Thyroid gland (tissue), 4 donors: ENCODE data around the gene VTA1. TPM values are rescaled to one million over a fixed set of nuclear protein-coding genes. Genes with fewer than 3 reads are reported as not detected.

Source experiments
- DNase-seq, 2 donors: peaks; one replicate each; pipeline ENCODE4 v3.0.0-alpha.2; 2019
- H3K27ac ChIP-seq, 3 donors: fragments of 200-600 bp; sonication (generic); 1 replicate in 2 of 3; 2 replicates in 1 of 3; pipeline ENCODE4 v1.5.1; 2016 to 2019; ENCODE audit warnings: mild to moderate bottlenecking in 1 of 3, moderate library complexity in 1 of 3
- H3K27me3 ChIP-seq: fragments of 200-600 bp; sonication (generic); one replicate; pipeline ENCODE4 v1.5.1; 2019
- H3K36me3 ChIP-seq, 2 donors: fragments of 200-600 bp; sonication (generic); one replicate each; pipeline ENCODE4 v1.5.1; 2016 to 2019
- H3K4me1 ChIP-seq, 2 donors: fragments of 200-600 bp; sonication (generic); one replicate each; pipeline ENCODE4 v1.5.1; 2017 to 2019
- H3K4me3 ChIP-seq, 3 donors: fragments of 200-600 bp; sonication (generic); replicated peaks in 1 of 3; 1 replicate in 2 of 3; 2 replicates in 1 of 3; pipeline ENCODE4 v1.5.1; 2016; ENCODE audit warnings: mild to moderate bottlenecking in 1 of 3
- H3K9me3 ChIP-seq: fragments of 200-600 bp; sonication (generic); one replicate; pipeline ENCODE4 v1.5.1; 2017
- CTCF ChIP-seq, 6 experiments: fragments of 200-600 bp in 3 of 6; fragments of 450-650 bp in 3 of 6; sonication (generic) in 3 of 6; IDR thresholded peaks; one replicate each; pipeline ENCODE4 v1.5.1; 2016 to 2019; ENCODE audit warnings: antibody characterized with exemption in 6 of 6, mild to moderate bottlenecking in 2 of 6, inconsistent platforms in 1 of 6, moderate library complexity in 1 of 6
- POLR2A ChIP-seq, 2 donors: fragments of 450-650 bp; IDR thresholded peaks; one replicate each; pipeline ENCODE4 v1.6.1; 2017; ENCODE audit warnings: antibody characterized with exemption in 2 of 2, mild to moderate bottlenecking in 2 of 2, moderate library complexity in 1 of 2
- WGBS, 2 donors: methylation state at CpG; one replicate each; pipeline ENCODE4 v1.1.5; 2017; 5-methylcytosine and 5-hydroxymethylcytosine counted together
- intact Hi-C: fragments of 100-400 bp; cut with DNase I; formaldehyde crosslinking; loops from one replicate; pipeline ENCODE4 v1.15.1; 2023
- total RNA-seq, 4 donors: library from RNA; depleted of rRNA; stranded (reverse); fragments of >200 nt; gene quantifications; one replicate each; pipeline ENCODE4 v1.2.3, GENCODE V29; 2016

VTA1 gene
- total RNA-seq, 4 donors from 2014 or later, result 33.6 to 54.5 (median 47.0) TPM

- Histone ChIP-seq H3K4me1 (no peaks in the 10 kb centered on the region), H3K27ac (no peak overlapping the region), H3K4me3 (no peak overlapping the region), H3K9me3 (no peaks in the 10 kb centered on the region), H3K27me3 (no peaks in the 10 kb centered on the region), H3K36me3 (peaks cover 11 to 18% of the 10 kb centered on the region in 2 donors)
- no peak for DNase-seq
- WGBS, 2 donors, result 93 to 100% methylated on average over 1 of the region's 1 CpG
- TF ChIP-seq POLR2A (IDR thresholded peaks at IDR 0.05), result no peak
- TF ChIP-seq CTCF (IDR thresholded peaks at IDR 0.05), result no peak
- intact Hi-C loops, result no loop called here
Observed at GRCh38 chr6:142213402-142213801, 66.3 kb downstream of the VTA1 start.

DNA sequence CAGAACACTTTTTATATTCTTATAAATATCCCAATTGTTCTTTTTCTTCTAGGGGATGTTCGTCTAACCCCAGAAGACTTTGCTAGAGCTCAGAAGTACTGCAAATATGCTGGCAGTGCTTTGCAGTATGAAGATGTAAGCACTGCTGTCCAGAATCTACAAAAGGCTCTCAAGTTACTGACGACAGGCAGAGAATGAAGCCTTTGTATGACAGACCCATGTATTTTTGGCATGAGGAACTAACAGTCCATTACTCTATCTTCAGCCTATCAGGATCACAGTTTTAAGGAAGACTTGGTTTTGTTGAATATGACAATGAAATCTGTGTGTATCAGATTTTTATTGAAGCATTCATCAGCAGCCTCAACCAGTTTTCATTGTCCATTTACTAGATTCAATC is 71.4 kb downstream of the VTA1 start:
- Histone ChIP-seq H3K4me3 (no peak overlapping the region), H3K4me1 (no peaks in the 10 kb centered on the region), H3K27ac (no peak overlapping the region), H3K27me3 (no peaks in the 10 kb centered on the region), H3K9me3 (no peaks in the 10 kb centered on the region), H3K36me3 (peaks cover 3 to 15% of the 10 kb centered on the region in 2 donors)
- no peak for TF ChIP-seq POLR2A (IDR thresholded peaks at IDR 0.05)
- WGBS, 2 donors, result 55 to 66% methylated on average over 2 of the region's 2 CpGs
- no peak for DNase-seq
- intact Hi-C loops, result no loop called here

DNA sequence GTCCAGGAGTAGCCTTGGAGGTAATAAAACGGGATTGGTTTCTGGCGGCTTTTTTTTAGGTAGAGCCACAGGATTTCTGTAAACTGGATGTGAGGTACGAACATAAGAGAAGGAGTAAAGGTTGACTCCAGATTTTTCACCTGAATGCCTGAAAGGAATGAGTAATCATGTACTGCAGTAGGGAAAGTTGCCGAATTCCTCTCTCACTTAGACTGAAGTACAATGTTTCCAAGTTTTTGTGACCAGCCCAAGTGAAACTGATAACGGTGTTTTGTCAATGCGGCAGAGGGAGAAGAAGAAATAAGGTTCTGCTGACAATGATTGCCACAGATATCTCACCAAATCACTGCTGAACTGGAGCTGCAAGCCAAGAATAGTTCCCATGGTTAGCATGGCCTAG is 75.0 kb downstream of the VTA1 start:
- 58 to 66% methylated on average over 6 of the region's 6 CpGs for WGBS, 2 donors
- no peaks in the 10 kb centered on the region for H3K4me1 ChIP-seq
- H3K4me3 ChIP-seq, result no peak overlapping the region
- H3K27me3 ChIP-seq, result no peaks in the 10 kb centered on the region
- H3K27ac ChIP-seq, result no peak overlapping the region
- intact Hi-C loops, result no loop called here
- no peak for DNase-seq
- no peak for TF ChIP-seq POLR2A (IDR thresholded peaks at IDR 0.05)
- TF ChIP-seq CTCF (IDR thresholded peaks at IDR 0.05), result no peak
- peaks cover 0 to 11% of the 10 kb centered on the region in 2 donors for H3K36me3 ChIP-seq
- H3K9me3 ChIP-seq, result no peaks in the 10 kb centered on the region

GRCh38 chr6:142223938-142224337 is 76.9 kb downstream of the VTA1 start:
- Histone ChIP-seq H3K4me3 (no peak overlapping the region), H3K4me1 (no peaks in the 10 kb centered on the region), H3K27me3 (no peaks in the 10 kb centered on the region), H3K9me3 (no peaks in the 10 kb centered on the region), H3K27ac (no peak overlapping the region), H3K36me3 (peaks cover 0 to 9% of the 10 kb centered on the region in 2 donors)
- intact Hi-C loops, result no loop called here
- 85 to 86% methylated on average over 8 of the region's 8 CpGs for WGBS, 2 donors
- TF ChIP-seq CTCF (IDR thresholded peaks at IDR 0.05) (no peak), POLR2A (IDR thresholded peaks at IDR 0.05) (no peak)
- DNase-seq, result no peak

GRCh38 chr6:142225115-142225514 is 78.1 kb downstream of the VTA1 start:
- DNase-seq, result no peak
- Histone ChIP-seq H3K27ac (no peak overlapping the region), H3K4me1 (no peaks in the 10 kb centered on the region), H3K27me3 (no peaks in the 10 kb centered on the region), H3K9me3 (no peaks in the 10 kb centered on the region), H3K36me3 (no peaks in the 10 kb centered on the region), H3K4me3 (no peak overlapping the region)
- TF ChIP-seq CTCF (IDR thresholded peaks at IDR 0.05), result no peak
- TF ChIP-seq POLR2A (IDR thresholded peaks at IDR 0.05), result no peak
- intact Hi-C loops, result no loop called here
- 80 to 81% methylated on average over 4 of the region's 4 CpGs for WGBS, 2 donors

DNA sequence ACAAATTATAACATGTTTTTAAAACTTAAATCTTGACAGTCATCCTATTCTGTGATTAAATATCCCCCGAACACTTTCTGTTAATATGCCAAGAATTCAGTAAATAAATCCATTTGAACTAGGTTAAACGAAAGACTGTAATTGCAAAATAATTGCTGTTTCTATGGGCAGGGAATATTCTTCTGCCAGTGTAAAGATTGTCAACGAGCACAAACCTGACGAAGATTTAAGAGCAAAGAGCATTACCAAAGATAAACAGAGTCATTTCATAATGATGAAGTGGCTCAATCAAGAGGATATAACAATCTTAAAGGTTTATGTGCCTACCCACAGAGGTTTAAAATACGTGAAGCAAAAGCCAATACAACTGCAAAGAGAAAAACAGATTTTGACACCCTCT is 78.5 kb downstream of the VTA1 start:
- Histone ChIP-seq H3K9me3 (no peaks in the 10 kb centered on the region), H3K27me3 (no peaks in the 10 kb centered on the region), H3K36me3 (no peaks in the 10 kb centered on the region), H3K4me3 (no peak overlapping the region), H3K4me1 (no peaks in the 10 kb centered on the region), H3K27ac (no peak overlapping the region)
- 63 to 74% methylated on average over 5 of the region's 5 CpGs for WGBS, 2 donors
- intact Hi-C loops, result no loop called here
- DNase-seq, result no peak
- TF ChIP-seq POLR2A (IDR thresholded peaks at IDR 0.05) (no peak), CTCF (IDR thresholded peaks at IDR 0.05) (no peak)
